Spinal cord (tissue), 10 donors: ENCODE data around the gene RASL12. TPM values are rescaled to one million over a fixed set of nuclear protein-coding genes. Genes with fewer than 3 reads are reported as not detected.

Experiments used
- DNase-seq, 6 donors: peaks; one replicate each; pipeline versions ENCODE4 v3.0.0 to v3.0.0-alpha.2; 2013 to 2015; ENCODE audit warnings: low spot score in 6 of 6, low read depth in 4 of 6
- H3K27ac ChIP-seq: one replicate; pipeline ENCODE4 v1.5.1; 2013; ENCODE audit warnings: low read depth, low read length, control low read depth
- H3K27me3 ChIP-seq: one replicate; pipeline ENCODE4 v1.6.1; 2013; ENCODE audit warnings: low read length; ENCODE audit not compliant: control insufficient read depth, insufficient read depth
- H3K36me3 ChIP-seq: one replicate; pipeline ENCODE4 v1.6.1; 2013; ENCODE audit warnings: low read length; ENCODE audit not compliant: control insufficient read depth, insufficient read depth
- H3K4me1 ChIP-seq: one replicate; pipeline ENCODE4 v1.6.1; 2013; ENCODE audit warnings: low read length; ENCODE audit not compliant: control insufficient read depth, insufficient read depth
- H3K4me3 ChIP-seq: one replicate; pipeline ENCODE4 v1.5.1; 2013; ENCODE audit warnings: low read depth, low read length, control low read depth
- H3K9me3 ChIP-seq: one replicate; pipeline ENCODE4 v1.6.1; 2013; ENCODE audit warnings: low read length; ENCODE audit not compliant: control insufficient read depth, insufficient read depth
- WGBS: methylation state at CpG from one replicate; pipeline ENCODE4 v1.1.5; 2013; ENCODE audit warnings: missing lambda C conversion rate; ENCODE audit not compliant: insufficient coverage; 5-methylcytosine and 5-hydroxymethylcytosine counted together
- long read RNA-seq, 4 donors: transcript quantifications; one replicate each; lab custom pipeline, GENCODE V29; 2026
- polyA plus RNA-seq, 2 donors: library from polyadenylated mRNA; unstranded; fragments of 120-200 nt; gene quantifications; one replicate each; pipeline ENCODE4 v1.2.1, GENCODE V29; 2013; ENCODE audit not compliant: insufficient read length in 2 of 2
- total RNA-seq, 2 donors: library from RNA; depleted of rRNA in 1 of 2; stranded (reverse); fragments of 120-200 nt in 1 of 2; fragments of >200 nt in 1 of 2; gene quantifications; one replicate each; pipeline versions ENCODE4 v1.2.3 to v1.2.4, GENCODE V29; 2013 to 2014
- donor health status: healthy.

Gene RASL12, protein sequence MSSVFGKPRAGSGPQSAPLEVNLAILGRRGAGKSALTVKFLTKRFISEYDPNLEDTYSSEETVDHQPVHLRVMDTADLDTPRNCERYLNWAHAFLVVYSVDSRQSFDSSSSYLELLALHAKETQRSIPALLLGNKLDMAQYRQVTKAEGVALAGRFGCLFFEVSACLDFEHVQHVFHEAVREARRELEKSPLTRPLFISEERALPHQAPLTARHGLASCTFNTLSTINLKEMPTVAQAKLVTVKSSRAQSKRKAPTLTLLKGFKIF
- total RNA-seq (10 to 100 TPM; 18.1 to 18.8 TPM), polyA plus RNA-seq (10 to 100 TPM in 1 of 2 donors, 1 to 10 TPM in 1; 6.4 to 11.7 TPM)
- long read RNA-seq, donor 1, transcript RASL12-201 (5 exons, 2,640 nt) = major isoform, 6 of 7 reads
- long read RNA-seq, donor 1, partial matches to known transcripts = 0 of 7 reads
- long read RNA-seq, donor 1, other reads (novel, unspliced or antisense) = 0 of 7 reads
- long read RNA-seq, donor 2, partial matches to known transcripts = 0 of 1 reads
- long read RNA-seq, donor 2, other reads (novel, unspliced or antisense) = 0 of 1 reads
- long read RNA-seq, donor 3, partial matches to known transcripts = 0 of 1 reads
- long read RNA-seq, donor 3, other reads (novel, unspliced or antisense) = 0 of 1 reads
- long read RNA-seq, donor 4, transcript RASL12-201 (5 exons, 2,640 nt) = major isoform, 36 of 46 reads
- long read RNA-seq, donor 4, transcript RASL12-202 (4 exons, 1,523 nt) = minor isoform, 10 of 46 reads
- long read RNA-seq, donor 4, partial matches to known transcripts = 0 of 46 reads
- long read RNA-seq, donor 4, other reads (novel, unspliced or antisense) = 0 of 46 reads

- Histone ChIP-seq H3K4me1 (peaks cover 60% of the 10 kb centered on the region), H3K4me3 (peak within 1 kb of the TSS; percentile 26), H3K27ac (peak within 1 kb of the TSS; percentile 58), H3K9me3 (no peaks in the 10 kb centered on the region), H3K36me3 (peaks cover 2% of the 10 kb centered on the region), H3K27me3 (peaks cover 38% of the 10 kb centered on the region)
- DNase-seq = no peak
- WGBS = 3% methylated on average over 58 of the region's 66 CpGs
Observed at GRCh38 chr15:65067645-65068402, at the start of gene RASL12. TSS of gene RASL12 (minus strand) at chr15:65067991. CDS start at chr15:65067835, 156 bp downstream.

GRCh38 chr15:65115542-65115941, 47.8 kb upstream of the RASL12 start:
- Histone ChIP-seq H3K27me3 (no peaks in the 10 kb centered on the region), H3K4me1 (no peaks in the 10 kb centered on the region), H3K36me3 (peaks cover 50% of the 10 kb centered on the region), H3K4me3 (no peak overlapping the region), H3K9me3 (no peaks in the 10 kb centered on the region), H3K27ac (peak overlapping the region; percentile 43)
- DNase-seq = peak in 2 of 6 donors; percentile 57 to 59
- WGBS = 60% methylated on average over 1 of the region's 5 CpGs

DNA sequence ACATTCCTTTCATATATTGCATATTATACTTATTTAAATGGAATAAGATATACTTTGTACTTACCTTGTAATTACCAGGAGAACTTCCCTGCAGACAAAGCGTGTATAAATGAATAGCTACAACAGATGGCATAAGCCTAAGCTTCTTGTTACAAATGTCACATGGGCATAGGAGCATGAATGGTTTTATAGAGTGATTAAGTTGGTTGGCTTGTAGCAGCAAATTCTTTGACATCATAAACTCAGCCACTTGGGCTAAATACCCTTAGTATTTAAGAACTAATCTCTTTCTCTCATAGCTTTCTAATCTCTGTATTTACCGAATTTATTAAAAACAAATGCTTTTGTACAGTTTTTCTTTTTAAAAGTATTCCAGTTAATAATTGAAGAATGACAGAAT, 47.3 kb upstream of the RASL12 start, which contains the start of gene UBAP1L:
Gene UBAP1L (minus strand): TSS at position 115 of the 400 bp plus-strand sequence. CDS start 8,985 bp downstream, outside the sequence.
- WGBS = no CpG with 5 or more reads among the region's 2 CpGs
- H3K9me3 ChIP-seq = no peaks in the 10 kb centered on the region
- H3K36me3 ChIP-seq = peaks cover 46% of the 10 kb centered on the region
- no peaks in the 10 kb centered on the region for H3K4me1 ChIP-seq
- H3K27me3 ChIP-seq = no peaks in the 10 kb centered on the region
- DNase-seq = peak in 1 of 6 donors; percentile 64
- H3K4me3 ChIP-seq = no peak within 1 kb of the TSS
- H3K27ac ChIP-seq = peak within 1 kb of the TSS; percentile 43

DNA sequence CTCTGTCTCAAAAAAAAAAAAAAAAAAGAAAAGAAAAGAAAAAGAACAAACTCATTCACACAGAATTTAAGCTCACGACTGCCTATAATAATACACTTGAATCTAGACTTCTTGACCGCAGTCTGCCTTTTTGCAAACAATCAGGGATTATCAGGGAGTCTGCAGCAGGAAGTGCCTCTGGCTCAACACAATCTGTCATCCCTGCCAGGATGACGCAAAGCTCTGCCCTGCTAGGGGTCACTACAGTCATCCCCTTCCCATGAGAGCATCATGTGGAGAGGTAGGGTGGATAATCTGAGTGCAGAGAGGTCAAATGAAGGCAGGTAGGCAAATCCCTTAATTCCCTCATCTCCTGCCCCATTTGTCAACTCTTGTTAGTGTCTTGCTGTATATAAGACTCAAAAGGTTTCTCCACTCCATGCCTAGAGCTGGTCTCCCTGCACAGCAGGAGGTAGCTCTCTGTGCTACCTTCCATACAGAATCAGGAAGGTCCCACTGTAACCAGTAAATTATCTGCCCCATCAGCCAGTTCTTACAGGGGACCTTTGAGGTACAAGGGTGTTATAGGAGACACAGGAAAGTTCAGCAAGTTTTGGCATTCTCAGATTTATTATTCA, 43.0 kb upstream of the RASL12 start:
- Histone ChIP-seq H3K36me3 (peaks cover 29% of the 10 kb centered on the region), H3K4me1 (no peaks in the 10 kb centered on the region), H3K4me3 (no peak overlapping the region), H3K27me3 (no peaks in the 10 kb centered on the region), H3K27ac (no peak overlapping the region), H3K9me3 (no peaks in the 10 kb centered on the region)
- 57% methylated on average over 3 of the region's 3 CpGs for WGBS
- DNase-seq = no peak

GRCh38 chr15:65106011-65106590, 38.3 kb upstream of the RASL12 start:
- no peak for DNase-seq
- Histone ChIP-seq H3K27ac (no peak overlapping the region), H3K9me3 (no peaks in the 10 kb centered on the region), H3K4me3 (no peak overlapping the region), H3K4me1 (peaks cover 8% of the 10 kb centered on the region), H3K27me3 (no peaks in the 10 kb centered on the region), H3K36me3 (peaks cover 35% of the 10 kb centered on the region)
- WGBS = 95% methylated on average over 5 of the region's 6 CpGs

GRCh38 chr15:65105038-65105437, 37.2 kb upstream of the RASL12 start:
- H3K9me3 ChIP-seq = no peaks in the 10 kb centered on the region
- H3K36me3 ChIP-seq = peaks cover 42% of the 10 kb centered on the region
- 81% methylated on average over 3 of the region's 5 CpGs for WGBS
- H3K27ac ChIP-seq = no peak overlapping the region
- no peak overlapping the region for H3K4me3 ChIP-seq
- no peaks in the 10 kb centered on the region for H3K27me3 ChIP-seq
- no peak for DNase-seq
- H3K4me1 ChIP-seq = peaks cover 8% of the 10 kb centered on the region

GRCh38 chr15:65102912-65103311, 35.1 kb upstream of the RASL12 start:
- Histone ChIP-seq H3K27me3 (no peaks in the 10 kb centered on the region), H3K27ac (no peak overlapping the region), H3K9me3 (no peaks in the 10 kb centered on the region), H3K4me3 (no peak overlapping the region), H3K36me3 (peaks cover 63% of the 10 kb centered on the region), H3K4me1 (peaks cover 8% of the 10 kb centered on the region)
- 100% methylated on average over 2 of the region's 3 CpGs for WGBS
- no peak for DNase-seq

DNA sequence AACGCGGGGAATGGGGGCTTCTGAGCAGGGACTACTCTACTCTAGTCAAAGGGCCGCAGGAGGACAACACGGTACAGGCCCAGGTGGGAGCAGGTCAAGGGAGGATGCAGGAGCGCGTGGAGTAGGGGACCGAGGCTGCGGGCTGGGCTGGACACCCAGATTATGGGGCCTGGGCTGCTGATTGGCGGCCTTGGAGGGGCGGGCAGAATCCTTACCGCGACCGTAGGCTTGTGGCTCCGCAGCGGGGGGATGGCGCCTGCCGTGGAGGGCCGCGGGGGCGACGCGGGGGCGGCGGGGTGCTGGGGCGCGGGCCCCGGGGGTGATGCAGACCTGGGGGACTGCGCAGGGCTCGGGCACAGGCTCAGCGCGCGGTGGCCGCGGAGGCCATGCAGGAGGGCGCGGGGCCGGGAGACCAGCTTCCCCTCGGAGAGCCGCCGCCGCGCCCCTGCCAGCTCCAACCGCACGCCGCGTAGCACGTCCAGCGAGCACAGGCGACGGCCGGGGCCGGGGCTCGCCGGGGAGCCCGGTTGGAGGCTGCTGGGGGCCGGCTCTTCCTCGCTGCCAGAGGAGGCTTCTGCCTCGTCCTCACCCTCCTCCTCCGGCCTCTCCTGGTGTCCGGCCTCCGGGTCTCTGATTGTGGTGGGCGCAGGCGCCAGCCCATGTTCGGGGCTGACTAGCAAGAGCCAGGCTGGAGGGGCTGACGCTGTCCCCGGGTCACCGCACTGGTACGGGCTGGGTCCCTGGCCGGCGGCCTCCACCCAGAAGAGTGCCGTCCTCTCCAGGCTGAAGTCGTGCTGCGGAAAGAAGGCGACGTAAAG, 34.3 kb upstream of the RASL12 start:
- peaks cover 8% of the 10 kb centered on the region for H3K4me1 ChIP-seq
- H3K4me3 ChIP-seq = no peak overlapping the region
- no peak overlapping the region for H3K27ac ChIP-seq
- 37% methylated on average over 74 of the region's 75 CpGs for WGBS
- DNase-seq = no peak
- no peaks in the 10 kb centered on the region for H3K9me3 ChIP-seq
- H3K27me3 ChIP-seq = no peaks in the 10 kb centered on the region
- peaks cover 71% of the 10 kb centered on the region for H3K36me3 ChIP-seq
